HCT116 (cell line): Measurements from ENCODE around the gene SNTB2.

Experiments used
- CEBPB ChIP-seq: IDR thresholded peaks from 2 replicates; pipeline ENCODE4 v1.6.1; 2012; ENCODE audit warnings: low read depth
- EZH2 ChIP-seq: fragments of 200-600 bp; sonication (generic); IDR thresholded peaks from 2 replicates; pipeline ENCODE4 v1.6.1; 2017; ENCODE audit warnings: antibody characterized with exemption, mixed run types

- no peak for TF ChIP-seq EZH2
- no peak for TF ChIP-seq CEBPB
Measured at GRCh38 chr16:69285240-69285639, 98.3 kb downstream of the SNTB2 start.
